ENCODE results near the gene DMBT1.

GRCh38 chr10:122657729-122658128, 97.2 kb downstream of the DMBT1 start:
- no peak for TF ChIP-seq CTCF (conservative IDR thresholded peaks at IDR 0.05; ENCODE audit: low read depth, low read length)
- TF ChIP-seq POLR2A (IDR thresholded peaks at IDR 0.05; ENCODE audit: low read depth, low read length): no peak
- TF ChIP-seq RFX5 (IDR thresholded peaks at IDR 0.05; ENCODE audit: low read depth, low read length): no peak
- no peak for TF ChIP-seq CHD1 (IDR thresholded peaks at IDR 0.05; ENCODE audit: low read depth, low read length)

All from IMR-90 (cell line).